ENCODE results near the gene ANGPTL2.

DNA sequence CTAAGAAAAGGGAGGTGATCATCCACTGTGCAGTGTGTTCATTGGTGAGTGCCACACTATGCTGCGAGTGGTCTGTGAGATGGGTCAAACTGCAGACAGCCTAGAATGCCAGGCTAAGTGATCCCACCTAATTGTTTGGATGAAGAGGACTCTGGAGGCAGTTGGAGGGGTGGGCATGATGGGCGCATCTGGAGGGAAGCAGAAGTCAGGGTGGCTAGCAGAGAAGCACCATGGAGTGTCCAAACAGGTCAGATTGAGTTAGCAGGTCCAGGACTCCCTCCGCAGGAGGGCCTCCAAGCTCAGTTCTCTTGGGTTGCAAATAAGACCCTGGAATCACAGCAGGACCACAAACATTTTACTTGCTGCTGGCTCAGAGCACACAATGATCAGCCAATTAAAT, 19.9 kb upstream of the ANGPTL2 start:
- TF ChIP-seq, protein P1, sequence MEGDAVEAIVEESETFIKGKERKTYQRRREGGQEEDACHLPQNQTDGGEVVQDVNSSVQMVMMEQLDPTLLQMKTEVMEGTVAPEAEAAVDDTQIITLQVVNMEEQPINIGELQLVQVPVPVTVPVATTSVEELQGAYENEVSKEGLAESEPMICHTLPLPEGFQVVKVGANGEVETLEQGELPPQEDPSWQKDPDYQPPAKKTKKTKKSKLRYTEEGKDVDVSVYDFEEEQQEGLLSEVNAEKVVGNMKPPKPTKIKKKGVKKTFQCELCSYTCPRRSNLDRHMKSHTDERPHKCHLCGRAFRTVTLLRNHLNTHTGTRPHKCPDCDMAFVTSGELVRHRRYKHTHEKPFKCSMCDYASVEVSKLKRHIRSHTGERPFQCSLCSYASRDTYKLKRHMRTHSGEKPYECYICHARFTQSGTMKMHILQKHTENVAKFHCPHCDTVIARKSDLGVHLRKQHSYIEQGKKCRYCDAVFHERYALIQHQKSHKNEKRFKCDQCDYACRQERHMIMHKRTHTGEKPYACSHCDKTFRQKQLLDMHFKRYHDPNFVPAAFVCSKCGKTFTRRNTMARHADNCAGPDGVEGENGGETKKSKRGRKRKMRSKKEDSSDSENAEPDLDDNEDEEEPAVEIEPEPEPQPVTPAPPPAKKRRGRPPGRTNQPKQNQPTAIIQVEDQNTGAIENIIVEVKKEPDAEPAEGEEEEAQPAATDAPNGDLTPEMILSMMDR (IDR thresholded peaks at IDR 0.05; ENCODE audit: low read depth, low read length) = no peak
- no peak for TF ChIP-seq POLR2A (IDR thresholded peaks at IDR 0.05; ENCODE audit: extremely low read depth, insufficient read length)

All from NB4 (cell line).